H1 (cell line): ENCODE measurements around the gene RAB3IP. TPM values are rescaled to one million over a fixed set of nuclear protein-coding genes. Genes with fewer than 3 reads are reported as not detected.

Experiments
- ASH2L ChIP-seq: fragments of 200-600, 300-600 bp; sonication (generic); IDR thresholded peaks from one replicate; pipeline ENCODE4 v1.7.1; 2017; ENCODE audit warnings: low read length
- polyA plus RNA-seq, 7 experiments: library from polyadenylated mRNA; depleted of rRNA in 3 of 7; stranded (reverse) in 5 of 7; unstranded in 2 of 7; fragments of >200 nt in 5 of 7; fragments of 200-250 nt in 2 of 7; gene quantifications; 1 replicate in 5 of 7; 2 replicates in 1 of 7; 4 replicates in 1 of 7; pipeline versions ENCODE4 v1.2.1 to v1.2.3, GENCODE V29; 2011 to 2013; ENCODE audit warnings: missing spikeins in 2 of 7, mixed read lengths in 2 of 7
- total RNA-seq: library from RNA; stranded (reverse); fragmentation: NEBNext Ultra II Directional; extraction: Animal tissue kit (Norgen Biotek cat#: 25700); gene quantifications from 2 replicates; pipeline ENCODE4 v1.2.1, GENCODE V29; 2021
- TF ChIP-seq, protein P1 (sequence below): fragments of 300-600 bp; sonication (generic); IDR thresholded peaks from 2 replicates; pipeline ENCODE4 v1.7.1; 2012; ENCODE audit warnings: low read length, moderate library complexity, mild to moderate bottlenecking, inconsistent platforms; ENCODE audit not compliant: insufficient replicate concordance

RAB3IP gene
- total and polyA plus RNA-seq, 2 of the 8 experiments (the other 6 are each of a cell fraction or from before 2014, with no cell fraction given): 17.7 to 34.6 TPM

DNA sequence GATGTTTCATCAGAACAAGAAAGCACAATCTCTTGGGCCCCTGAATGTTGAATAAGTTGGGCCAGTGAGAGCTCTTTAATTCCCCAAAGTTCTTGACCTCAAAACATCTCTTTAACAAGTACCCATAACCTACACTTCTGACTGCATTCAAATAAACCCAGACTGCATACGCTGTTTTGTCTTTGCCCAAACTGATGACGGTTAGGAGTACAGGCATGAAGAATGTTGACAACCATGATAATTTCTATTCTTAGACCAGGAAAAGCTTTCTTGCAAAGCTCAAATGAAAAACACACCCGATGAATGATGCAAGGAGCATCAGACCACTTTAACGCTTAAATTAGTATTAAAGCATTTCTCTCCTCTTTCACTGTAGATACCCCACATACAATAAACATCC lies 11.7 kb upstream of the RAB3IP start (continued):
- TF ChIP-seq, protein P1, sequence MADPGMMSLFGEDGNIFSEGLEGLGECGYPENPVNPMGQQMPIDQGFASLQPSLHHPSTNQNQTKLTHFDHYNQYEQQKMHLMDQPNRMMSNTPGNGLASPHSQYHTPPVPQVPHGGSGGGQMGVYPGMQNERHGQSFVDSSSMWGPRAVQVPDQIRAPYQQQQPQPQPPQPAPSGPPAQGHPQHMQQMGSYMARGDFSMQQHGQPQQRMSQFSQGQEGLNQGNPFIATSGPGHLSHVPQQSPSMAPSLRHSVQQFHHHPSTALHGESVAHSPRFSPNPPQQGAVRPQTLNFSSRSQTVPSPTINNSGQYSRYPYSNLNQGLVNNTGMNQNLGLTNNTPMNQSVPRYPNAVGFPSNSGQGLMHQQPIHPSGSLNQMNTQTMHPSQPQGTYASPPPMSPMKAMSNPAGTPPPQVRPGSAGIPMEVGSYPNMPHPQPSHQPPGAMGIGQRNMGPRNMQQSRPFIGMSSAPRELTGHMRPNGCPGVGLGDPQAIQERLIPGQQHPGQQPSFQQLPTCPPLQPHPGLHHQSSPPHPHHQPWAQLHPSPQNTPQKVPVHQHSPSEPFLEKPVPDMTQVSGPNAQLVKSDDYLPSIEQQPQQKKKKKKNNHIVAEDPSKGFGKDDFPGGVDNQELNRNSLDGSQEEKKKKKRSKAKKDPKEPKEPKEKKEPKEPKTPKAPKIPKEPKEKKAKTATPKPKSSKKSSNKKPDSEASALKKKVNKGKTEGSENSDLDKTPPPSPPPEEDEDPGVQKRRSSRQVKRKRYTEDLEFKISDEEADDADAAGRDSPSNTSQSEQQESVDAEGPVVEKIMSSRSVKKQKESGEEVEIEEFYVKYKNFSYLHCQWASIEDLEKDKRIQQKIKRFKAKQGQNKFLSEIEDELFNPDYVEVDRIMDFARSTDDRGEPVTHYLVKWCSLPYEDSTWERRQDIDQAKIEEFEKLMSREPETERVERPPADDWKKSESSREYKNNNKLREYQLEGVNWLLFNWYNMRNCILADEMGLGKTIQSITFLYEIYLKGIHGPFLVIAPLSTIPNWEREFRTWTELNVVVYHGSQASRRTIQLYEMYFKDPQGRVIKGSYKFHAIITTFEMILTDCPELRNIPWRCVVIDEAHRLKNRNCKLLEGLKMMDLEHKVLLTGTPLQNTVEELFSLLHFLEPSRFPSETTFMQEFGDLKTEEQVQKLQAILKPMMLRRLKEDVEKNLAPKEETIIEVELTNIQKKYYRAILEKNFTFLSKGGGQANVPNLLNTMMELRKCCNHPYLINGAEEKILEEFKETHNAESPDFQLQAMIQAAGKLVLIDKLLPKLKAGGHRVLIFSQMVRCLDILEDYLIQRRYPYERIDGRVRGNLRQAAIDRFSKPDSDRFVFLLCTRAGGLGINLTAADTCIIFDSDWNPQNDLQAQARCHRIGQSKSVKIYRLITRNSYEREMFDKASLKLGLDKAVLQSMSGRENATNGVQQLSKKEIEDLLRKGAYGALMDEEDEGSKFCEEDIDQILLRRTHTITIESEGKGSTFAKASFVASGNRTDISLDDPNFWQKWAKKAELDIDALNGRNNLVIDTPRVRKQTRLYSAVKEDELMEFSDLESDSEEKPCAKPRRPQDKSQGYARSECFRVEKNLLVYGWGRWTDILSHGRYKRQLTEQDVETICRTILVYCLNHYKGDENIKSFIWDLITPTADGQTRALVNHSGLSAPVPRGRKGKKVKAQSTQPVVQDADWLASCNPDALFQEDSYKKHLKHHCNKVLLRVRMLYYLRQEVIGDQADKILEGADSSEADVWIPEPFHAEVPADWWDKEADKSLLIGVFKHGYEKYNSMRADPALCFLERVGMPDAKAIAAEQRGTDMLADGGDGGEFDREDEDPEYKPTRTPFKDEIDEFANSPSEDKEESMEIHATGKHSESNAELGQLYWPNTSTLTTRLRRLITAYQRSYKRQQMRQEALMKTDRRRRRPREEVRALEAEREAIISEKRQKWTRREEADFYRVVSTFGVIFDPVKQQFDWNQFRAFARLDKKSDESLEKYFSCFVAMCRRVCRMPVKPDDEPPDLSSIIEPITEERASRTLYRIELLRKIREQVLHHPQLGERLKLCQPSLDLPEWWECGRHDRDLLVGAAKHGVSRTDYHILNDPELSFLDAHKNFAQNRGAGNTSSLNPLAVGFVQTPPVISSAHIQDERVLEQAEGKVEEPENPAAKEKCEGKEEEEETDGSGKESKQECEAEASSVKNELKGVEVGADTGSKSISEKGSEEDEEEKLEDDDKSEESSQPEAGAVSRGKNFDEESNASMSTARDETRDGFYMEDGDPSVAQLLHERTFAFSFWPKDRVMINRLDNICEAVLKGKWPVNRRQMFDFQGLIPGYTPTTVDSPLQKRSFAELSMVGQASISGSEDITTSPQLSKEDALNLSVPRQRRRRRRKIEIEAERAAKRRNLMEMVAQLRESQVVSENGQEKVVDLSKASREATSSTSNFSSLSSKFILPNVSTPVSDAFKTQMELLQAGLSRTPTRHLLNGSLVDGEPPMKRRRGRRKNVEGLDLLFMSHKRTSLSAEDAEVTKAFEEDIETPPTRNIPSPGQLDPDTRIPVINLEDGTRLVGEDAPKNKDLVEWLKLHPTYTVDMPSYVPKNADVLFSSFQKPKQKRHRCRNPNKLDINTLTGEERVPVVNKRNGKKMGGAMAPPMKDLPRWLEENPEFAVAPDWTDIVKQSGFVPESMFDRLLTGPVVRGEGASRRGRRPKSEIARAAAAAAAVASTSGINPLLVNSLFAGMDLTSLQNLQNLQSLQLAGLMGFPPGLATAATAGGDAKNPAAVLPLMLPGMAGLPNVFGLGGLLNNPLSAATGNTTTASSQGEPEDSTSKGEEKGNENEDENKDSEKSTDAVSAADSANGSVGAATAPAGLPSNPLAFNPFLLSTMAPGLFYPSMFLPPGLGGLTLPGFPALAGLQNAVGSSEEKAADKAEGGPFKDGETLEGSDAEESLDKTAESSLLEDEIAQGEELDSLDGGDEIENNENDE: no peak
- no peak for TF ChIP-seq ASH2L
